ENCODE data around the gene WWTR1.
A peak's percentile ranks its signal among the peaks of the same experiment; 100 is the strongest.

WWTR1 gene

GRCh38 chr3:149592758-149593240, 65.0 kb downstream of the WWTR1 start:
- DNase-seq (ENCODE audit: low spot score) = no peak

DNA sequence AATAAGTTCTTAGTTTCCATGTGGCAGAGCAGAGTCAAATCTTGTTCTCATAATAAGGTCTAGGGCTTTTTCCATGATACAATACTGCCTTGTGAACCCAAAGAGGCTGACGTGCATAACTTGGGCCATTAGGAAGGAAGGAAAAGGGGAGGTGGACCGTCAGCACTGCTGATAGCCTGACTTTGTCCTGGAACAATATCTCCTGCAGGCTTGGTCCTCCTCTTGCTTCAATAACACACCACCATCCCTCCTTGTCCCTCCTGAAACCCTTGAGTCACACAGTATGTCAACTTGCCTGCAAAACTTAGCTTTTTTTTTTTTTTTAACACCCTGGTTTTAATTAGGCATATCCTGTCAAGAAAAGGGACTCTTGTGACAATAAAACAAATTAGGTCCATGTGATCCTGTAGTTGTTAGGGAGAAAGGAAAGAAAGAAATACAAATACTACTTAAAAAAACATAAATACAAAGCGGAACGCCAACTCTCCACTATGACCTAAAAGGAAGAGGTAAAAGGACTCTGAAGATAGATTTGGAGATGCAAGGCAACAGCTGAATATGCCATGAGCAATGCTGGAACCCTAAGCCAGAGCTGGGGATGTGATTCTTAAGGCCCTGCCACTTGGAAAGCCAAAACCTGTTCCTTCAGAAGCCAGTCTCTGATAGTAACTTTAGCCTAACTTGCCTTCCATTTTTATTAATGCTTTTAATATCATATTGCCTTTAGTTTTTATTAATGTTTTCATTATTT, 67.0 kb downstream of the WWTR1 start:
- DNase-seq (ENCODE audit: low spot score) = no peak

DNA sequence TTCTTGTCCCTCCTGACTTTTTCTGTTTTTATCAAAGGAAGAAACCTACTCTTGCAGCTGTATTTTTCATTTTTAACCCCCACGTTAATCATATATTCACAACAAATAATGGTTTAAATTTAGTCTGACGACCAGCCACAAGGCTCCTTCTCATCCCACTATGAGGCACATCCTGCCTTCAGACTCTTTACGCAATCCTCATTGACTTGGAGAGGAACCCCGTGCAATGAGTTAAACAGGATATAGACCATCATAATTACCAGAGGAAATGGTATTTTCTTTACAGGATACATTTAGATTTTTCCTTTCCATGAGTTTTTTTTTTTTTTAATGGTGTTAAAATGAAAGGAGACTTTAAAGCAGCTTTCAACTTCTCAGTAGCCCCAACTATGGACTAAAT, 68.5 kb downstream of the WWTR1 start:
- DNase-seq (ENCODE audit: low spot score) = no peak

DNA sequence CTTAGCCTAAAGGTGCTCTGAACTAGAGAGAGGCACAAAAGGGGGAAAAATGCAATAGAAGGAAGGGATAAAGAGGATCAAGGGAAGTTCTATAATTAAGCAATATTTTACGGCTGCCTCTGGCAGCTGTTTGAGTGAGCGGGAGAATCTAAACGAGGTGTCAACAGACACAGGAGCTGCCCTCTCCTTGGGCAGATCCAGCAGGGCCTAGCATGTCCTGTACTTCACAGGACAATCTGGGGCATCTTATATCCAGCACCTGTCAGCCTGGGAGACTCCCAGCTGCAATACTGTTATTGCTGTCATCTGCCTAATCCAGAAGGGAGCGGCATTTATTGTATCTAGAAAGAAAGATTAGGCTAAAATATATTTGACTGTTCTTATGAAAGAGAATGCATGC, 68.9 kb downstream of the WWTR1 start:
- DNase-seq (ENCODE audit: low spot score) = no peak

- no peak for DNase-seq (ENCODE audit: low spot score)
These were observed 70.4 kb downstream of the WWTR1 start for GRCh38 chr3:149587383-149587782.

- DNase-seq (ENCODE audit: low spot score) = no peak
These were observed 71.0 kb downstream of the WWTR1 start for GRCh38 chr3:149586871-149587270.

- no peak for DNase-seq (ENCODE audit: low spot score)
These were observed 72.5 kb downstream of the WWTR1 start for GRCh38 chr3:149585401-149585726.

DNA sequence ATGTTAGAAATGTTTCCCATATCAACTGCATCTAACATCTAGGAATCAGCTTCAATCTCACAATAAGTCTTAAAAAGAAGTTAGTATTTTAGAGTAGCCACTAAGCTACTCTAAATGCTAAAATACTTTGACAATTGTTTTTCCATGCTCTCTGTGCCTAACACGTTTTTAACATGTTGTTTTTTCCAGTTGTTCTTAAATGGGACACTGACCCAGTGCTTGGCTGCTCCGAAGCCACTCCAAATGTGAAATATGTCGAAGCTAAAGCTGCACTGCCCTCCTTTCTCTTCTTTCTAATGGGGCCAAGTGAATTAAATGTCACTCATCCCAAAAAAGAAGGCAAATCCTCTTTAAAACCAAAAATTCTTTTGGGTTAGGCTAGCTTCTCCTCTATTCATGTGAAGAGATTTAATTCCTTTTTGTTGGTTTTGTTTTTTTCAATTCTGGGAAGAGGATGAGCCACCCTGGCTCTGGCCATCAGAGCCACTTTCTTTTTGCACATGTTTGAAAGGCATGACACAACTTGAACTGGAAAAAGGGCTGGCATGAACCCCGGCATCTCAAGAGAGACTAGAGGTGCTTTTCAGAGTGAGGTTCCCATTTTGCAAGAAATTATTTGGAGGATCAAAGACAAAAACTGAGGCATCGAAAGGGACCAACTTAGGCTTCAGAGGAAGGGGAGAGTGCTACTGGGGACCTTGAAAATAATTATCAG, 73.7 kb downstream of the WWTR1 start:
- no peak for DNase-seq (ENCODE audit: low spot score)

- DNase-seq (ENCODE audit: low spot score) = no peak
These were observed 75.4 kb downstream of the WWTR1 start for GRCh38 chr3:149582395-149582794.

DNA sequence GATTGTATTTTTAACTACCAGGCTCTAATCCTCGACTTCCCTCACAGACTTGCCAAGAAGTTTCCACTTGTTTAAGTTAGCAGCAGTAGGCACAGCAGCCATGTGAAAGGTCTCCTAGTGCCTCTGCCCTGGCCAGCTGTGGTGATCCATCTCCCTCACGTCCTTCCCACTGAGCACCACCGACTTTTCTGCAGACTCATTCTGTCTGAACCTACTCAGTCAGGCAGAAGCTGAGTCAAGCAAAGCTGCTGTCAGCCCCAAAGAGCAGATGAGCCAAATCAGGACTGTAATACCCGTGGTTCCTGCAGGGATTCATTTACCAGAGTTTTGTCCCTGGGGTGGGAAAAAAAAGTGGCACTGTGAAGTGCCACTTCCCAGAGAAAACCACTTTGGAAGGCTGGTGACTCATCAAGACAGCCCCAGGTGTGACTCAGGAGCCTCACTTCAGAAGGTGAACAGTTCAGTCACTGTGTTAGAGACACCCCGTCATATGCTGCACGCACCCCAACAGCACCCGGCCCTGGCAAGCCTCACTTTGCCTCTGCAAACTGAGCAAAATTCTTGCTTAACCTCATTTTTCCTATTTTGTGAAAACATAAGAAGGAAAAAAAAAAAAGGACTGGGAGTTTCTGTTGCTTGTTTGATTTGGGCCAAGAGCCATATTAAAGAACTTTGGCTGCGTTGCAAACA, 76.0 kb downstream of the WWTR1 start:
- peak; percentile 39 for DNase-seq (ENCODE audit: low spot score)

DNA sequence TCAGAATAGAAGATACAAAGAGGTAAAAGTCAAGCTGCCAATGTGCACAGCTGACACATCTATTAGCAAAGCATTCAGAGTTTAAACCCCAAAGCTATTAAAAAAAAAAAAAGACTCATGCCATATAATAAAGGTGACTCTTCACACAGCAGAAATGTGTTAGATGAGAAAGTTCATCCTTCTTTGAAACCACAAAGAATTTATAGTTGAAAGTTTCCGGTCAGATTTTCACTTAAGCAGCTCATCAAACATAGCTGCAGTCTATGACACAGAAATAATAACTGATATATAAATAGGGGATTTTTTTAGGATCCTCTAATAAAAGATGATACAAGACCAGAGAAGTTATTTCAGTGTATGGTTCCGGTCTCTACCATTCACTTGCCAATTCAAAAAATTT, 76.6 kb downstream of the WWTR1 start:
- DNase-seq (ENCODE audit: low spot score) = peak; percentile 20

- DNase-seq (ENCODE audit: low spot score) = peak; percentile 75
These were observed 77.8 kb downstream of the WWTR1 start for GRCh38 chr3:149579838-149580542.

- DNase-seq (ENCODE audit: low spot score) = no peak
These were observed 78.7 kb downstream of the WWTR1 start for GRCh38 chr3:149579161-149579560.

DNA sequence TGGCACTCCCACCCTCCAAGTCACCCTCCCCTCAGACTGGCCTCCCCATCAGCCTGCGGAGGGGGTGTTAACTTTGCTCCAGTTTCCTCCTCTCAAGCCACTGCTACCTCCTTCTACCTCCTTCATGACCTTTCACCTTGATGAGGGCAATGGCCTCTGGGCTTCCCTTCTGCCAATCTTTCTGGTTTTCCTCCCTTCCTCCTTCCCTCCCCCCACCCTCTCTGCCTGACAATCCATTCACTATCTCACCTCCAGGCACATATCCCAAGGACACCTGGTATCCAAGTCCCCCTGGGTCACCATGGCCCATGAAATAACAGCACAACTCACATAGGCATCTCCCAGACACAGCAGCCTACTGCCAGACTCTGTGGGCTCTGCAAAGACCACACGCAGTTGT, 80.0 kb downstream of the WWTR1 start:
- no peak for DNase-seq (ENCODE audit: low spot score)

- DNase-seq (ENCODE audit: low spot score) = peak; percentile 61
These were observed 81.8 kb downstream of the WWTR1 start for GRCh38 chr3:149575961-149576564.

DNA sequence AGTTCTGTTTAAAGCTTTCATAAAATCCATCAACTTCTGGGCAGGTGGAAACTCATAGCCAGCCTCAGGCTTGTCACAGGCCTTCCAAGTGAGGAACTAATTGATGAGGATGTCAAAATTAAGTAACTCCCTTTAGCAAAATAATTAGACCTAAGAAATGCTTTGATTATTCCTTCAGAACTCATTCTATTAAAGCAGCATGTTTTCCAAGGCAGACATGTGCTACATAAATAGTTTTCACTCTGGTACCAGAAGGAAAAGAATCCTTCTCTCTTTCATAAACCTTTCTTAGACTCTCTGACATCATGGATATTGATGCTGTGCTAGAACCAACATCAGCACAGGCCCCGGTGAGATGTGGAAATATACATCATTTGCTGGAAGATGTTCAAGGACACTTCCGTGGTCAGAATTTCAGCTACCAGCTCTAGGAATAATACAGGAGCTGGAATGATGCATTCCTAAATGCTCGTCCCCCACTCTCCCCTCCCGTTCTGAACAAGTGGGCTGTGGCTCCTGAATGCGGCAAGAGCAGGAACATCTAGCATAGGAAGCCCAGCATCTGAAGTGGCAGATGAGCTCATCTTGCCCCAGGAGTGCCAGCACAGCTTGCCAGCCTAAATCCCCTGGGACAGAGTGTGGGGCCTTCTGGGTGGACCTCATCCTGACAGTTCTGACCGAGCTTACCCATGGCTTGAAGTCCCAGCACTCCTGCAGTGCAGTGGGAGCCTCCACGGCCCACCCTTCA, 82.4 kb downstream of the WWTR1 start:
- no peak for DNase-seq (ENCODE audit: low spot score)

GRCh38 chr3:149572796-149573414, 84.9 kb downstream of the WWTR1 start:
- DNase-seq (ENCODE audit: low spot score) = no peak

GRCh38 chr3:149571381-149571780, 86.4 kb downstream of the WWTR1 start:
- DNase-seq (ENCODE audit: low spot score) = no peak

GRCh38 chr3:149570016-149570415, 87.8 kb downstream of the WWTR1 start:
- DNase-seq (ENCODE audit: low spot score) = no peak

GRCh38 chr3:149567381-149567780, 90.4 kb downstream of the WWTR1 start:
- no peak for DNase-seq (ENCODE audit: low spot score)

Data from activated CD4-positive, alpha-beta T cell treated with anti-CD3 and anti-CD28 coated beads, Interleukin-2, Interleukin-4, amounts not matched to agents 100 ng/mL and 50 ng/mL, durations not matched to agents 16 hours and 8 hours (primary cell).